DMS114 treated with DMSO at 0.1 percent for 48 hours (cell line): ENCODE measurements around the gene ACADVL.
"Not testable (repeated sequence)": the region's sequence is repeated elsewhere in the genome, so short reads cannot be mapped to it uniquely, and the experiment has no call there.

ENCODE experiments used
- DNase-seq: peaks from one replicate; lab custom pipeline; 2025; ENCODE audit not compliant: unreplicated experiment; lab: John Stamatoyannopoulos, UW

Gene ACADVL

DNA sequence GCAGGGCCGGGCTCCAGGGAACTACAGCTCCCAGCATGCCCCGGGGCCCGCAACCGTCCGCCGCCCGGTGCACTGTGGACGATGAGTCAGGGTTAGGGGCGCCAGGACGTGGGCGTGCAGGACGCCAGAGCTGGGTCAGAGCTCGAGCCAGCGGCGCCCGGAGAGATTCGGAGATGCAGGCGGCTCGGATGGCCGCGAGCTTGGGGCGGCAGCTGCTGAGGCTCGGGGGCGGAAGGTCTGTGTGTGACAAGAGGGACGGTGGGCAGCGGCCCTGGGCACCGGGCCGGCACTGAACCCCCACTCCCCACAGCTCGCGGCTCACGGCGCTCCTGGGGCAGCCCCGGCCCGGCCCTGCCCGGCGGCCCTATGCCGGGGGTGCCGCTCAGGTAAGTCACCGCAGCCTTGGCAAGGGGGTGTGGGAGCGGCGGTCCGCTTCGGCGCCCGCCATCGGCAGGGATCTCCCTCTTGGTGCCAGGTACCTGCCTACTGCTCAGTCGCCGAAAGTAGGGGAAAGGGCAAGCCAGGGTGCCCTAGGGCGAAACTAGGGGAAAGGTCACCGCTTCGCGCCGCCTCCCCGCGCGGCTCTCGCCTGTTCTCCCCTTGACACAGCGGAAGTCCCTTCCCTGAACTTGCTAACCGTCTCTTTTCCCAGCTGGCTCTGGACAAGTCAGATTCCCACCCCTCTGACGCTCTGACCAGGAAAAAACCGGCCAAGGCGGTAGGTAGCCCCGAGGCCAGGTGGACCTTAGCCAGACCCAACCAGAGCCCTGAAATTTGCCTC lies at the start of gene ACADVL, which contains the start of gene DLG4:
Gene ACADVL, plus strand, starts transcription at position 127 of the 781 bp plus-strand sequence. Its CDS starts 47 bp downstream, at position 174.
Gene DLG4, minus strand, starts transcription at position 25 of the 781 bp plus-strand sequence.
- peak; percentile 55 for DNase-seq

DNA sequence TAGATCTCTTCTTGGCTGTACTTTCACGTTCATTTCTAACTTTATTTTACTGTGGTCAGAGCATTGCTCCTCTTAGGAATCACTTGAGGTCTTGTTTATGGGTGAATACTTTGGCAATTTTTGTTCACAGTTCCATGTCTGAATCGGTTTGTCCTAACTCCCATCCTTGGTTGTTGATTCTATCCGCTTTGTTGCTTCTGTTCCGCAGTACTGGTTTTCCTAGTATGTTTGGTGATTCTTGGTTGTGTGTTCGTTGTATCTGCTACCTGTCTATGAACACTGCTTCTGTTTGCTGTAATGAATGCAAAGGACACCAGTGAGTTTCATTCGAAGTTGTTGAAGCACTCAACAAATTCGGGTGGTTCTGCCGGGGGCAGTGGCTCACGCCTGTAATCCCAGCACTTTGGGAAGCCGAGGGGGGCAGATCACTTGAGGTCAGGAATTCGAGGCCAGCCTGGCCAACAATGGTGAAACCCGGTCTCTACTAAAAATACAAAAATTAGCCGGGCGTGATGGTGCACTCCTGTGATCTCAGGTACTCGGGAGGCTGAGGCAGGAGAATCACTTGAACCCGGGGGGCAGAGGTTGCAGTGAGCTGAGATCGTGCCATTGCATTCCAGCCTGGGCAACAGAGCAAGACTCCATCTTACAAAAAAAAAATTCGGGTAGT lies 47.1 kb upstream of the ACADVL start:
- not testable (repeated sequence) for DNase-seq

DNA sequence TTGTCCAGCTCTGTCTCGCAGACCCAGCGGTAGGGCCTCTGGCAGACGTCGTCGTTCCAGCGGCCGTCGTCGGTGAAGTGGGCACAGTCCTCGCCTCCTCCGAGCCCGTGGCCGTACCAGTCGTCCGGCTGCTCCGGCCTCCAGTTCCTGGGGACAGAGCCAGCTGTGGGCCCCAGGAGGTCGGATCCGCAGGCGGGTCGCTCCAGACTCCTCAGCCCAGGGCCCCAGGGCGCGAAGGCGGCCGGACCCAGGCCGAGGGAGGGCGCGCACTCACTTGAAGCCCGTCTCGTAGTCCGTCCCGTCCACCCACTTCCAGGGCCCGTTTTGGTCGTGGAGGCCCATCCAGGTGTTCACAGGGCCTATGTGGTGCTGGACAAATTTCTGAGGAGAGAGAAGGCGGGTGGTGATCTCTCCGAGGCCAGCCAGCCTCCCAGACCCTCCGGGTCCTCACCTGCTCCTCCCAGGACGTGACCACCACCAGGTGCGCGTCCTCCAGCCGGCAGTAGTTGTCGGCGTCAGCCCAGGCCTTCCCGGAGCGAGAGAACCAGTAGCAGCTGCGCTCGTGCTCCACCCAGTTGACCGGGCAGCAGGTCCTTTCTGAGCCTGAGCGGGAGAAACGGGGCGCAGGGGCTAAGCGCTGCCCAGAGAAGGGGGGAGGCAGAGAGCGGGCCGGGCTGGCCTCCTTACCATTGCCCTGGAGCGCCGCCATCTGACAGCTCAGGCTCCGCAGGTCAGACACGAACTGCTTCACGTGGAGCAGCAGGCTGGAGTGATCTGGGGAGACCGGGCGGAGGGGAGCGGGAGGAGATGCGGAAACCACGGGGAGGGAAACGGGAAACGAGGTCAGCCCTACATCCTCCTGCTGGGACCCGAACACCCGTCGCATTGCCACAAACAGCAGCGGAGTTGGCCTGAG lies 45.8 kb upstream of the ACADVL start:
- DNase-seq, result no peak

DNA sequence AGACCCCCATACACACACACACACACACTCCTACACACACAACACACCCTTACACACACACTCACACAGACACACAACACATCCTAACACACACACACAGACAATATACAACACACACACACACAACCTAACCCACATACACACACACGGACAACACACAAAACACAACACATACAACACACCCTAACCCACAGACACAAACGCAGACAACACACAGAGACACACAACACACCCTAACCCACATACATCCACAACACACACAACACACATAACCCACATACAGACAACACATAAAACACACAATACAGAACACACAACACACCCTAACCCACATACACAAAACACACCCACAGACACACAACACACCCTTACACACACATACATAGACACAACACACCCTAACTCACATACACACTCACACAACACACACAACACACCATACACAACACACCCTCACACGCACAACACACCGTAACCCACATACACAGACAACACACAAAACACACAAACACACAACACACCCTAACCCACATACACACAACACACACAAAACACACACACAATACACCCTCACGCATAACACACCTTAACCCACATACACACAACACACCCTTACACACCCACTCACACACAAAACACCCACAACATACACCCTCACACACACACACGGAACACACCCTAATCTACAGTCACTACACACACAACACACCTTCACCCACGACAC lies 45.0 kb upstream of the ACADVL start:
- no peak for DNase-seq

GRCh38 chr17:7175330-7175733 lies 44.4 kb upstream of the ACADVL start:
- DNase-seq, result no peak

DNA sequence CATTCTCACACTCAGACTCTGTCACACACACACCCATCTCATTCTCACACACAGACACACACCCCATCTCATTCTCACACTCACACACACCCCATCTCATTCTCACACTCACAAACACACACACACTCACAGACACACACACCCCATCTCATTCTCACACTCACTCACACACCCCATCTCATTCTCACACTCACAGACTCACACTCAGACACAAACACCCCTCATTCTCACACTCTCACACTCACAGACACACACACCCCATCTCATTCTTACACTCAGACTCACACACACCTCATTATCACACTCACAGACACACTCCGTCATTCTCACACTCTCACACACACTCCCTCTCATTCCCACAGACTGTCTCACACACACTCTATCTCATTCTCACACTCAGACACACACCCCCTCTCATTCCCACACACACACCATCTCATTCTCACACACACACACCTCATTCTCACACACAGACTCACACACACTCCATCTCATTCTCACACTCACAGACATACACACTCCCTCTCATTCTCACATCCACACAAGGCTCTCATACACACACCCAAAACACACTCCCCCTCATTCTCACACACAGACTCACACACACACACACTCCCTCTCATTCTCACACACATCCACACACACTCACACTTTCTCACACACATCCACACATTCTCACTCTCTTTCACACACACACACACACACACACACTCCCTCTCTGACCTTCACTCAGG lies 43.5 kb upstream of the ACADVL start:
- DNase-seq, result no peak

DNA sequence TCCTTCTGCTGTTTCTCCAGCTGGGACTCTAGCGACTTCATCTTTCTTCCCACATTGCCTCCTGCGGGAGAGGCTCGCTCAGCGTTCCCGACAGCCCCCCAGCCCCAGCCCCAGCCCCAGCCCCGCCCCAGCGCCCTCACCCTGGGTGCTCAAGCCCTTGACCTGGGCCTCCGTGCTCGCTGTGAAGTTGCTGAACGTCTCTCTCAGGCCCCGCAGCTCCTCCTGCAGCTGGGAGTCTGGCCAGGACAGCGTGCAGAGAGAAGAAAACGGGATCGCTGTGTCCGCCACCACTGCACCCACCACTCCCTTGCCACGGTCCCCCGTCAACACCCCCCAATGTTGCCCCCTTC lies 42.9 kb upstream of the ACADVL start:
- no peak for DNase-seq

- DNase-seq, result peak; percentile 62
These were observed 42.4 kb upstream of the ACADVL start for GRCh38 chr17:7177191-7177953.

GRCh38 chr17:7177954-7178477 lies 41.7 kb upstream of the ACADVL start:
- DNase-seq, result no peak

DNA sequence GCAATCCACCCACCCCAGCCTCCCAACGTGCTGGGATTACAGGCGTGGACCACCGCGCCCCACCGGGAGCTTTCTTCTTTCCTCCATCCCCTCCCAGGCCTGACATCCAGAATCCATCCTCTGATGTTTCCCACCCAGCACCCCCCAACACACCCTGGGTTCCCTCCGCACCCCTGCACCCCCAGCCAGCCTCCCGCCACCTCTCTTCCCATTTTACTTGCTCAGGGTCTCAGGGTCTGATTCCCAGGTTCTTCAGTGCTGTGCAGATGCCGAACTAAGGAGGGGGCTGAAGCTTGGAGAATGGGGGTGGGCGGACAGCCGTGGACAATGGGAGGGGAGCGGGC lies 40.8 kb upstream of the ACADVL start:
- no peak for DNase-seq

DNA sequence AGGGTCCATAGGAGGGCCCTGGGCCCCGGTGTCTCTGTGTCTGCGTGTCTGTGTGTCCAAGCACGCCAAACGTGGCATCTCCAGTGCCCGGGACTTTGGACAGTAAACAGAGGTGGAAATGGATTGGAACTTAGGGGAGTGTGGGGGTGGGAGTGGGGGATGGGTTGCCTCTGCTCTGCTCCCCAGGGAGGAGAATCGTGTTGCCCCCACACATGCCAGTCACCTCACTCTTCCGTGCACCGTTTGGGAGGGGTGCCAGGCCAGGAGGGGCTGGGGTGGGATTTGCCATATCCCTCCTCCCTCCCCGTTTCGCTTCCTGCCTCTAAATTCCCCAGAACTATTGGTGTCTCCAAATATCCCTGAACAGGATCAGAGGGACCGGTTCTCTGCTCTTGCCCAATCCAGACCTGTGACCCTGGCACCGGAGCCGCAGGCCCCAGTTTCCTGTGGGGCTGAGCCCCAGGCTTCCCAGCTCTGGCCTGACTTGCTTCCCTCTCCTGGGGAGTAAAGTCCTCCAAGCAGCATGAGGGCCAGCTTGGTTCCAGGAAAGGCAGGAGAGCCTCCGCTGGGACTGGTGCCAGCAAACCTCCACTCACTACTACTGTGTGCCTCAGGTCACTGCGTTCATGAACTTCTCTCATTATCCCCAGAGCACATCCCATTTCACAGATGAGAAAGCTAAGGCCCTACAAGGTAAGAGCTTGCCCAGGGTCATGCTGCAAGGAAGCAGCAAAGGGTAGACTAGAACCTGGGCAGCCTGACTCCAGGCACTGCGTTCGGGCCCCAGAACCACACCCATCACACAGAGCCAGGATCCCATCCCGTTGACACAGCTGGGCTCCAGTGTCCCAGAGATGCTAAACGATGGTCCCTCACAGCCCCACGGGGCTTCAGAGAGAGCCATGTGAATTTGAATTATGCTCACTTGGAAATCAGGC lies 40.2 kb upstream of the ACADVL start, which contains the start of gene ASGR1:
Gene ASGR1, minus strand, starts transcription at position 54 of the 938 bp plus-strand sequence. CDS start 807 bp downstream, outside the sequence.
- DNase-seq, result no peak

GRCh38 chr17:7182101-7182500 lies 37.6 kb upstream of the ACADVL start:
- DNase-seq, result not testable (repeated sequence)

GRCh38 chr17:7183433-7184090 lies 36.2 kb upstream of the ACADVL start:
- no peak for DNase-seq

GRCh38 chr17:7184091-7184488 lies 35.6 kb upstream of the ACADVL start:
- DNase-seq, result no peak

DNA sequence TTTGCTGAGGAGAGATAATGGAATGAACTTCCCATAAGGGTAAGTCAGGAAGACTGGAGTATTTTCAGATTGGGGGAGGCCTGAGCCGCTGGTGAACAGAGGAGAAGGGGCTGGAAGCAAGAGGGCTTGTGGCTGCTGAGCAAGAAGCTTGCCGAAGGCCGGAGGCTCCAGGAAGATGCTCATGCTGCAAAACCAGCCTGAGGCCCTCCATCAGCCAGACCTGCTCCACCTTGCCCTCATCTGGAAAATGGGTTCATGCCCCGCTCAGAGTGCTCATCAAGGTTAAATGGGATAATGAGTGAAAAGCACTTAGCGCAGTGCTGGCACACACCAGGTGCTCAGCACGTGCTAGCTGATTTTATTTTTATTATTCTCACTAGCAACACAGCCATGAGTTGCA lies 35.1 kb upstream of the ACADVL start:
- DNase-seq, result no peak

DNA sequence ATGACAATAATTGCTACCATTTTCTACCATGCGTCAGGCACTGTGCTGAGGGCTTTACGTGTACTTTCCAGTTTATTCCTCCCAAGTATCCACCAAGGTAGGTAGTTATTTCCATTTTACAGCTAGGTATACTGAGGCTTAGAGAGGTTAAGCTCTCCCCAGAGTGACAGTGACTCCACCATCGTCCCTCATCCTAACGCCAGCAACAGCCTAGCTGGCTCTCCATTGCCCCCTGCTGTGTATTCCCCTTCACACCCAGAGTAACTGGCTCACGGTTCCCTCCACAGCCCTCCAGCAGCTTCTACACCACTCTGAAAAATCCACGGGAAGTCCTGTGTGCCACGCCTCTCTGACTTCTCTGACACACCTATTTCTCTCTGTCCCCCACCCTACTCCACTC lies 33.5 kb upstream of the ACADVL start:
- no peak for DNase-seq

DNA sequence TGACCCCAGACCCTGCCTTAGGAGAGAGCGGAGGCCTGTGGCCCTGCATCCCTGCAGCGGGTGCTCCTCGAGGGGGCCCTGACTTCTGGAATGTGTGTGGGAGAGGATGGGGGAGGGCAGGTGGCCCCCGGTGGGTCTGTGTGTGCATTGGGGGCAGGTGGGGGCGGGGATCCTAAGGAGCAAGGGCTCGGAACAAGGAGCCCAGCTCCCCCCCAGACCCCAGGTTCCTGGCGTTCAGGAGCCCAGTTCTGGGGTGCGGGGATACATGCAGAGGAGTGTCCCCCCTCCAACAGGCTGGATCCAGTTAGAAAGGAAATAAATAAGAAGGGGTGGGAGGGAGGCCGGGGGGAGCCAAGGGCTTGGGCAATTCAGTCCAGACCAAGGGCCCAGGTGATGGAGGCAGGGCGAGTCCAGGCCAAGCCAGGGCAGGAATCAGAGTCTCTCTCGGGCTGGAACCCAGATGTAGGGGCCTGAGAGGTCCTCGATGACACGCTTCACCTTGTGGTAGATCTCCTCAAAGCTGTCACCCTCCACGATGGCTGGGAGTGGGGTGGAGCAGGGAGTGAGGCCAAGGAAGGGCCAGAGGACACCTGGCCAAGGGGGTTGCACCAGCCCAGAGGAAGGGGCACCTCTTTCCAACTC lies 29.3 kb upstream of the ACADVL start:
- DNase-seq, result no peak
